ENCODE measurements around the gene MTMR2. TPM values are rescaled to one million over a fixed set of nuclear protein-coding genes. Genes with fewer than 3 reads are reported as not detected.
A peak's percentile ranks its signal among the peaks of the same experiment; 100 is the strongest.

Gene MTMR2
- total RNA-seq, 4 donors from 2014 or later: 14.7 to 35.2 (median 18.4) TPM

- no peaks in the 10 kb centered on the region for H3K27me3 ChIP-seq
- H3K4me1 ChIP-seq: peaks cover 0 to 41% (median 19%) of the 10 kb centered on the region in 4 donors
- TF ChIP-seq CTCF (IDR thresholded peaks at IDR 0.05): no peak
- TF ChIP-seq POLR2AphosphoS5 (IDR thresholded peaks at IDR 0.05): no peak
- TF ChIP-seq EP300 (IDR thresholded peaks at IDR 0.05; ENCODE audit: low read depth): no peak
- no peak for TF ChIP-seq POLR2A (IDR thresholded peaks at IDR 0.05)
- no peak overlapping the region for H3K4me3 ChIP-seq
- no peak for DNase-seq
- H3K27ac ChIP-seq: peak overlapping the region in 1 of 4 donors; percentile 3
- intact Hi-C loops (cut with DNase I; ENCODE audit: low total_unique reads) (no loop called here), in situ Hi-C loops (cut with MboI; ENCODE audit: low pct_ligation_motif_present in 1 of 4, low pct_unique_long_range_greater_than_20kb in 1 of 4, low sequenced_read_pairs in 3 of 4) (no loop called here)
- H3K36me3 ChIP-seq: no peaks in the 10 kb centered on the region
- 88 to 89% methylated on average over 1 to 3 of the region's 3 CpGs for WGBS, 2 donors (ENCODE audit: low coverage in 1 of 2)
- no peaks in the 10 kb centered on the region for H3K9me3 ChIP-seq
Measured at GRCh38 chr11:95920460-95921105, 3.3 kb downstream of the MTMR2 start.

- H3K4me3 ChIP-seq: no peak overlapping the region
- no peaks in the 10 kb centered on the region for H3K9me3 ChIP-seq
- in situ Hi-C loops (cut with MboI; ENCODE audit: low pct_ligation_motif_present in 1 of 4, low pct_unique_long_range_greater_than_20kb in 1 of 4, low sequenced_read_pairs in 3 of 4): no loop called here
- no peak for DNase-seq
- 77 to 86% methylated on average over 3 of the region's 3 CpGs for WGBS, 2 donors (ENCODE audit: low coverage in 1 of 2)
- H3K27me3 ChIP-seq: no peaks in the 10 kb centered on the region
- H3K27ac ChIP-seq: no peak overlapping the region
- intact Hi-C loops (cut with DNase I; ENCODE audit: low total_unique reads): no loop called here
- TF ChIP-seq POLR2A (IDR thresholded peaks at IDR 0.05): no peak
- peaks cover 0 to 33% (median 14%) of the 10 kb centered on the region in 4 donors for H3K4me1 ChIP-seq
- H3K36me3 ChIP-seq: no peaks in the 10 kb centered on the region
Measured at GRCh38 chr11:95919514-95919913, 4.4 kb downstream of the MTMR2 start.

- TF ChIP-seq CTCF (IDR thresholded peaks at IDR 0.05) (no peak), POLR2A (IDR thresholded peaks at IDR 0.05) (no peak), POLR2AphosphoS5 (IDR thresholded peaks at IDR 0.05) (no peak), EP300 (IDR thresholded peaks at IDR 0.05; ENCODE audit: low read depth) (no peak)
- H3K9me3 ChIP-seq: no peaks in the 10 kb centered on the region
- DNase-seq: no peak
- peaks cover 0 to 33% (median 13%) of the 10 kb centered on the region in 4 donors for H3K4me1 ChIP-seq
- no peaks in the 10 kb centered on the region for H3K36me3 ChIP-seq
- intact Hi-C loops (cut with DNase I; ENCODE audit: low total_unique reads): no loop called here
- 90 to 92% methylated on average over 2 to 3 of the region's 3 CpGs for WGBS, 2 donors (ENCODE audit: low coverage in 1 of 2)
- H3K27me3 ChIP-seq: no peaks in the 10 kb centered on the region
- in situ Hi-C loops (cut with MboI; ENCODE audit: low pct_ligation_motif_present in 1 of 4, low pct_unique_long_range_greater_than_20kb in 1 of 4, low sequenced_read_pairs in 3 of 4): no loop called here
- H3K27ac ChIP-seq: no peak overlapping the region
- no peak overlapping the region for H3K4me3 ChIP-seq
Measured at GRCh38 chr11:95918720-95919119, 5.2 kb downstream of the MTMR2 start.

- peaks cover 0 to 29% (median 12%) of the 10 kb centered on the region in 4 donors for H3K4me1 ChIP-seq
- no peak overlapping the region for H3K27ac ChIP-seq
Measured at GRCh38 chr11:95918056-95918455, 5.9 kb downstream of the MTMR2 start.

More at GRCh38 chr11:95918056-95918455, 5.9 kb downstream of the MTMR2 start:
- intact Hi-C loops (cut with DNase I; ENCODE audit: low total_unique reads): no loop called here
- no peaks in the 10 kb centered on the region for H3K9me3 ChIP-seq
- DNase-seq: no peak
- no peaks in the 10 kb centered on the region for H3K36me3 ChIP-seq
- WGBS, 2 donors (ENCODE audit: low coverage in 1 of 2): 84 to 100% methylated on average over 2 of the region's 2 CpGs
- TF ChIP-seq EP300 (IDR thresholded peaks at IDR 0.05; ENCODE audit: low read depth): no peak
- TF ChIP-seq POLR2A (IDR thresholded peaks at IDR 0.05): no peak
- TF ChIP-seq POLR2AphosphoS5 (IDR thresholded peaks at IDR 0.05): no peak
- TF ChIP-seq CTCF (IDR thresholded peaks at IDR 0.05): no peak
- in situ Hi-C loops (cut with MboI; ENCODE audit: low pct_ligation_motif_present in 1 of 4, low pct_unique_long_range_greater_than_20kb in 1 of 4, low sequenced_read_pairs in 3 of 4): no loop called here
- H3K27me3 ChIP-seq: no peaks in the 10 kb centered on the region
- no peak overlapping the region for H3K4me3 ChIP-seq

All from transverse colon (tissue), 4 donors.